Spinal cord (tissue), 10 donors: ENCODE results near the gene LEF1. TPM values are rescaled to one million over a fixed set of nuclear protein-coding genes. Genes with fewer than 3 reads are reported as not detected.
"Not testable (repeated sequence)": the region's sequence is repeated elsewhere in the genome, so short reads cannot be mapped to it uniquely, and the experiment has no call there.

Experiments used
- DNase-seq, 6 donors: peaks; one replicate each; pipeline versions ENCODE4 v3.0.0 to v3.0.0-alpha.2; 2013 to 2015; ENCODE audit warnings: low spot score in 6 of 6, low read depth in 4 of 6
- H3K27ac ChIP-seq: one replicate; pipeline ENCODE4 v1.5.1; 2013; ENCODE audit warnings: low read depth, low read length, control low read depth
- H3K27me3 ChIP-seq: one replicate; pipeline ENCODE4 v1.6.1; 2013; ENCODE audit warnings: low read length; ENCODE audit not compliant: control insufficient read depth, insufficient read depth
- H3K36me3 ChIP-seq: one replicate; pipeline ENCODE4 v1.6.1; 2013; ENCODE audit warnings: low read length; ENCODE audit not compliant: control insufficient read depth, insufficient read depth
- H3K4me1 ChIP-seq: one replicate; pipeline ENCODE4 v1.6.1; 2013; ENCODE audit warnings: low read length; ENCODE audit not compliant: control insufficient read depth, insufficient read depth
- H3K4me3 ChIP-seq: one replicate; pipeline ENCODE4 v1.5.1; 2013; ENCODE audit warnings: low read depth, low read length, control low read depth
- H3K9me3 ChIP-seq: one replicate; pipeline ENCODE4 v1.6.1; 2013; ENCODE audit warnings: low read length; ENCODE audit not compliant: control insufficient read depth, insufficient read depth
- WGBS: methylation state at CpG from one replicate; pipeline ENCODE4 v1.1.5; 2013; ENCODE audit warnings: missing lambda C conversion rate; ENCODE audit not compliant: insufficient coverage; 5-methylcytosine and 5-hydroxymethylcytosine counted together
- polyA plus RNA-seq, 2 donors: library from polyadenylated mRNA; unstranded; fragments of 120-200 nt; gene quantifications; one replicate each; pipeline ENCODE4 v1.2.1, GENCODE V29; 2013; ENCODE audit not compliant: insufficient read length in 2 of 2
- total RNA-seq, 2 donors: library from RNA; depleted of rRNA in 1 of 2; stranded (reverse); fragments of 120-200 nt in 1 of 2; fragments of >200 nt in 1 of 2; gene quantifications; one replicate each; pipeline versions ENCODE4 v1.2.3 to v1.2.4, GENCODE V29; 2013 to 2014
- donor health status: healthy.

The LEF1 gene
- total and polyA plus RNA-seq, 4 donors = 18.3 to 50.5 (median 27.9) TPM

GRCh38 chr4:108018040-108018883 lies 150.5 kb downstream of the LEF1 start:
- no peak overlapping the region for H3K4me3 ChIP-seq
- WGBS = no CpG with 5 or more reads among the region's 8 CpGs

GRCh38 chr4:108013955-108014354 lies 154.8 kb downstream of the LEF1 start:
- no peak overlapping the region for H3K4me3 ChIP-seq
- no peaks in the 10 kb centered on the region for H3K27me3 ChIP-seq
- H3K36me3 ChIP-seq = peaks cover 13% of the 10 kb centered on the region
- no peaks in the 10 kb centered on the region for H3K4me1 ChIP-seq
- H3K27ac ChIP-seq = no peak overlapping the region
- DNase-seq = no peak
- 95% methylated on average over 4 of the region's 5 CpGs for WGBS
- H3K9me3 ChIP-seq = no peaks in the 10 kb centered on the region

More at GRCh38 chr4:108018040-108018883, 150.5 kb downstream of the LEF1 start:
- DNase-seq = peak; percentile 57 to 95 (median 80)
- H3K27ac ChIP-seq = no peak overlapping the region
- H3K36me3 ChIP-seq = peaks cover 27% of the 10 kb centered on the region
- H3K9me3 ChIP-seq = no peaks in the 10 kb centered on the region
- H3K4me1 ChIP-seq = no peaks in the 10 kb centered on the region
- H3K27me3 ChIP-seq = no peaks in the 10 kb centered on the region

- Histone ChIP-seq H3K4me3 (no peak overlapping the region), H3K36me3 (peaks cover 13% of the 10 kb centered on the region)
- no peak for DNase-seq
Observed at GRCh38 chr4:108013327-108013726, 155.4 kb downstream of the LEF1 start.

GRCh38 chr4:108012382-108012781 lies 156.3 kb downstream of the LEF1 start:
- H3K9me3 ChIP-seq, H3K27me3 ChIP-seq, H3K27ac ChIP-seq, H3K4me3 ChIP-seq, H3K4me1 ChIP-seq, H3K36me3 ChIP-seq, DNase-seq: not testable (repeated sequence)
- 92% methylated on average over 4 of the region's 5 CpGs for WGBS

More at GRCh38 chr4:108013327-108013726, 155.4 kb downstream of the LEF1 start:
- Histone ChIP-seq H3K9me3 (no peaks in the 10 kb centered on the region), H3K27ac (no peak overlapping the region), H3K4me1 (no peaks in the 10 kb centered on the region), H3K27me3 (no peaks in the 10 kb centered on the region)

GRCh38 chr4:108010167-108010566 lies 158.6 kb downstream of the LEF1 start:
- DNase-seq = no peak
- no CpG with 5 or more reads among the region's 2 CpGs for WGBS
- Histone ChIP-seq H3K27me3 (no peaks in the 10 kb centered on the region), H3K4me3 (no peak overlapping the region), H3K27ac (no peak overlapping the region), H3K9me3 (no peaks in the 10 kb centered on the region), H3K4me1 (no peaks in the 10 kb centered on the region), H3K36me3 (peaks cover 11% of the 10 kb centered on the region)

- H3K4me1 ChIP-seq = no peaks in the 10 kb centered on the region
- no peaks in the 10 kb centered on the region for H3K27me3 ChIP-seq
- no peak overlapping the region for H3K27ac ChIP-seq
- peaks cover 8% of the 10 kb centered on the region for H3K36me3 ChIP-seq
- no CpG with 5 or more reads among the region's 2 CpGs for WGBS
- no peak for DNase-seq
- no peak overlapping the region for H3K4me3 ChIP-seq
- H3K9me3 ChIP-seq = no peaks in the 10 kb centered on the region
Observed at GRCh38 chr4:108008721-108009120, 160.0 kb downstream of the LEF1 start.

- Histone ChIP-seq H3K36me3 (peaks cover 6% of the 10 kb centered on the region), H3K9me3 (no peaks in the 10 kb centered on the region), H3K4me1 (no peaks in the 10 kb centered on the region), H3K27me3 (no peaks in the 10 kb centered on the region), H3K27ac (no peak overlapping the region), H3K4me3 (no peak overlapping the region)
- no peak for DNase-seq
- 86% methylated on average over 7 of the region's 7 CpGs for WGBS
Observed at GRCh38 chr4:108007984-108008383, 160.7 kb downstream of the LEF1 start.

- Histone ChIP-seq H3K9me3 (no peaks in the 10 kb centered on the region), H3K27ac (no peak overlapping the region), H3K4me1 (no peaks in the 10 kb centered on the region), H3K36me3 (peaks cover 3% of the 10 kb centered on the region), H3K4me3 (no peak overlapping the region), H3K27me3 (no peaks in the 10 kb centered on the region)
- DNase-seq = no peak
Observed at GRCh38 chr4:108006361-108006760, 162.4 kb downstream of the LEF1 start.

- no peak overlapping the region for H3K4me3 ChIP-seq
- DNase-seq = no peak
- no CpG with 5 or more reads among the region's 1 CpG for WGBS
- no peaks in the 10 kb centered on the region for H3K9me3 ChIP-seq
- peaks cover 3% of the 10 kb centered on the region for H3K36me3 ChIP-seq
- no peaks in the 10 kb centered on the region for H3K4me1 ChIP-seq
- no peaks in the 10 kb centered on the region for H3K27me3 ChIP-seq
- no peak overlapping the region for H3K27ac ChIP-seq
Observed at GRCh38 chr4:108005807-108006206, 162.9 kb downstream of the LEF1 start.

- WGBS = 100% methylated on average over 1 of the region's 2 CpGs
- no peaks in the 10 kb centered on the region for H3K27me3 ChIP-seq
- H3K36me3 ChIP-seq = peaks cover 3% of the 10 kb centered on the region
- H3K4me3 ChIP-seq = no peak overlapping the region
- DNase-seq = no peak
- no peaks in the 10 kb centered on the region for H3K4me1 ChIP-seq
- H3K9me3 ChIP-seq = no peaks in the 10 kb centered on the region
- no peak overlapping the region for H3K27ac ChIP-seq
Observed at GRCh38 chr4:108004646-108005045, 164.1 kb downstream of the LEF1 start.
